HepG2 (cell line): ENCODE results near the gene ERCC6. TPM values are rescaled to one million over a fixed set of nuclear protein-coding genes. Genes with fewer than 3 reads are reported as not detected.

Source experiments
- ATAC-seq: fragments of 200-7000 bp; cut with Tn5 transposase; 3 replicates; pipeline ENCODE4 v1.9.1; 2020; ENCODE audit warnings: mild to moderate bottlenecking, moderate library complexity
- BruUV-seq: library from RNA; stranded (reverse); fragments of 400-500 nt; replicated peaks from 2 replicates; lab custom pipeline; 2021; lab: Mats Ljungman, UMichigan
- CTCF ChIA-PET: fragments of 300-600 bp; formaldehyde crosslinking; extraction: SDS; loops from one replicate; lab custom pipeline; 2021; ENCODE audit warnings: low total read pairs, inconsistent platforms, low intra/inter-chr PET ratio; lab: Yijun Ruan, JAX
- POLR2A ChIA-PET: fragments of 350-600 bp; sonication (Branson Sonifier 250); formaldehyde crosslinking; loops from one replicate; lab custom pipeline; 2020; ENCODE audit warnings: antibody characterized with exemption, inconsistent platforms; lab: Yijun Ruan, JAX
- DNase-seq: peaks from one replicate; pipeline ENCODE4 v3.0.0-alpha.2; 2015; ENCODE audit warnings: low spot score
- FAIRE-seq: peaks from 3 replicates; lab custom pipeline; 2011; peaks lifted over from hg19 to GRCh38; lab: Jason Lieb, UNC
- H2AFZ ChIP-seq: one replicate; pipeline ENCODE4 v1.6.1; 2011; ENCODE audit warnings: low read length, inconsistent platforms
- H3K27ac ChIP-seq: fragments of 300-600 bp; 3 replicates; pipeline ENCODE4 v1.8.0; 2011; ENCODE audit warnings: mixed run types, mild to moderate bottlenecking, mixed read lengths, low read length, inconsistent platforms; ENCODE audit not compliant: insufficient read depth; ENCODE audit errors: extremely low read length
- H3K27me3 ChIP-seq, 2 experiments: fragments of 200-600 bp in 1 of 2; 2 replicates in 1 of 2; 3 replicates in 1 of 2; pipeline versions ENCODE4 v1.6.0 to v1.8.0; 2011; ENCODE audit warnings: low read length in 2 of 2, mild to moderate bottlenecking in 2 of 2, moderate library complexity in 2 of 2, inconsistent platforms in 1 of 2; ENCODE audit not compliant: insufficient read depth in 2 of 2, control insufficient read depth in 1 of 2
- H3K36me3 ChIP-seq, 2 experiments: fragments of 200-600 bp in 1 of 2; replicated peaks in 1 of 2; 2 replicates in 1 of 2; 3 replicates in 1 of 2; pipeline versions ENCODE4 v1.5.1 to v1.8.0; 2011; ENCODE audit warnings: low read length in 2 of 2, inconsistent platforms in 1 of 2; ENCODE audit not compliant: insufficient read depth in 2 of 2, control insufficient read depth in 1 of 2
- H3K4me1 ChIP-seq: 2 replicates; pipeline ENCODE4 v1.5.1; 2012; ENCODE audit warnings: low read length, inconsistent platforms; ENCODE audit not compliant: insufficient read depth
- H3K4me2 ChIP-seq: 2 replicates; pipeline ENCODE4 v1.6.0; 2011; ENCODE audit warnings: low read depth, low read length, inconsistent platforms
- H3K4me3 ChIP-seq, 3 experiments: fragments of 200-600 bp in 1 of 3; sonication (generic), shearing (Covaris generic) in 1 of 3; replicated peaks in 1 of 3; 2 replicates each; pipeline ENCODE4 v1.5.1; 2011 to 2016; ENCODE audit warnings: low read length in 3 of 3, inconsistent platforms in 2 of 3, low read depth in 2 of 3, mild to moderate bottlenecking in 2 of 3, control low read depth in 1 of 3, mixed read lengths in 1 of 3; ENCODE audit not compliant: insufficient read depth in 1 of 3
- H3K79me2 ChIP-seq: one replicate; pipeline ENCODE4 v1.6.1; 2011; ENCODE audit warnings: low read length, inconsistent platforms; ENCODE audit not compliant: insufficient read depth
- H3K9ac ChIP-seq: 2 replicates; pipeline ENCODE4 v1.6.0; 2011; ENCODE audit warnings: mild to moderate bottlenecking, low read depth, low read length, inconsistent platforms; ENCODE audit not compliant: insufficient read depth
- H3K9me3 ChIP-seq: 2 replicates; pipeline ENCODE4 v1.5.1; 2012; ENCODE audit warnings: mild to moderate bottlenecking, low read length
- H4K20me1 ChIP-seq: 2 replicates; pipeline ENCODE4 v1.6.0; 2011; ENCODE audit warnings: inconsistent platforms, mild to moderate bottlenecking, low read length, moderate library complexity; ENCODE audit not compliant: insufficient read depth
- ARHGAP35 ChIP-seq: sonication (generic); formaldehyde crosslinking; IDR thresholded peaks from 2 replicates; pipeline ENCODE4 v1.9.0; 2022; ENCODE audit warnings: mild to moderate bottlenecking, inconsistent platforms, moderate library complexity, missing genetic modification reagents, borderline replicate concordance
- DDIT3 ChIP-seq: sonication (generic); formaldehyde crosslinking; IDR thresholded peaks from 2 replicates; pipeline ENCODE4 v1.4.0; 2020; ENCODE audit warnings: mild to moderate bottlenecking, missing genetic modification reagents
- DNMT3B ChIP-seq: conservative IDR thresholded peaks from 2 replicates; pipeline ENCODE4 v1.6.1; 2016; ENCODE audit warnings: missing biosample characterization, control low read depth
- HDAC2 ChIP-seq: sonication (generic); formaldehyde crosslinking; IDR thresholded peaks from 2 replicates; pipeline ENCODE4 v1.4.0; 2020; ENCODE audit warnings: missing genetic modification reagents
- MIER2 ChIP-seq: IDR thresholded peaks from 2 replicates; pipeline ENCODE4 v1.6.1; 2016; ENCODE audit warnings: missing biosample characterization, missing genetic modification reagents
- NFE2L1 ChIP-seq: sonication (generic); formaldehyde crosslinking; IDR thresholded peaks from 2 replicates; pipeline ENCODE4 v1.4.0; 2020; ENCODE audit warnings: missing genetic modification reagents, mild to moderate bottlenecking, borderline replicate concordance
- POGK ChIP-seq: sonication (generic); formaldehyde crosslinking; conservative IDR thresholded peaks from 2 replicates; pipeline ENCODE4 v1.8.0; 2022; ENCODE audit warnings: mild to moderate bottlenecking, moderate library complexity, missing genetic modification reagents
- SNAI1 ChIP-seq: sonication (generic); formaldehyde crosslinking; IDR thresholded peaks from 2 replicates; pipeline ENCODE4 v1.5.0; 2020; ENCODE audit warnings: mild to moderate bottlenecking, missing genetic modification reagents, borderline replicate concordance
- THRA ChIP-seq: sonication (generic); formaldehyde crosslinking; IDR thresholded peaks from 2 replicates; pipeline ENCODE4 v1.4.0; 2020; ENCODE audit warnings: missing genetic modification reagents, borderline replicate concordance
- ZBTB4 ChIP-seq: sonication (generic); formaldehyde crosslinking; IDR thresholded peaks from 2 replicates; pipeline ENCODE4 v1.4.0; 2020; ENCODE audit warnings: missing genetic modification reagents, mild to moderate bottlenecking, borderline replicate concordance
- ZNF354B ChIP-seq: sonication (generic); formaldehyde crosslinking; IDR thresholded peaks from 2 replicates; pipeline ENCODE4 v1.8.0; 2022; ENCODE audit warnings: mild to moderate bottlenecking, missing genetic modification reagents
- ZNF639 ChIP-seq: conservative IDR thresholded peaks from 2 replicates; pipeline ENCODE4 v1.6.1; 2018; ENCODE audit warnings: missing genetic modification reagents
- ZNF652 ChIP-seq: IDR thresholded peaks from 2 replicates; pipeline ENCODE4 v1.6.1; 2016; ENCODE audit warnings: low read depth, borderline replicate concordance
- ZNF891 ChIP-seq: sonication (generic); formaldehyde crosslinking; IDR thresholded peaks from 2 replicates; pipeline ENCODE4 v1.5.0; 2020; ENCODE audit warnings: mild to moderate bottlenecking, missing genetic modification reagents
- WGBS: methylation state at CpG from one replicate; pipeline ENCODE4 v1.1.6; 2017; ENCODE audit warnings: low lambda C conversion rate; 5-methylcytosine and 5-hydroxymethylcytosine counted together
- in situ Hi-C: cut with HindIII; loops from 2 replicates; pipeline ENCODE4 v1.10.0; 2017; ENCODE audit warnings: low pct_unique_long_range_greater_than_20kb; ENCODE audit not compliant: extremely low pct_ligation_motif_present
- intact Hi-C: fragments of 100-400 bp; cut with micrococcal nuclease; formaldehyde crosslinking; loops from one replicate; pipeline ENCODE4 v1.10.0; 2022; ENCODE audit not compliant: unreplicated experiment
- polyA plus RNA-seq, 8 experiments: library from polyadenylated mRNA; depleted of rRNA in 3 of 8; stranded (reverse) in 7 of 8; unstranded in 1 of 8; fragments of >200 nt; fragmentation: Illumina TruSeq in 4 of 8; extraction: Trizol in 4 of 8; gene quantifications; 2 replicates each; pipeline versions ENCODE4 v1.2.1 to v1.2.3, GENCODE V29; 2011 to 2016; ENCODE audit warnings: low read depth in 4 of 8, missing spikeins in 1 of 8, mixed read lengths in 1 of 8; ENCODE audit not compliant: insufficient read depth in 1 of 8
- total RNA-seq, 5 experiments: library from RNA; depleted of rRNA; stranded (reverse); fragments of >200 nt; fragmentation: Illumina TruSeq; extraction: Trizol; gene quantifications; 2 replicates each; pipeline ENCODE4 v1.2.3, GENCODE V29; 2016; ENCODE audit warnings: low read depth in 1 of 5

Gene ERCC6
- total and polyA plus RNA-seq, 2 of the 13 experiments (the other 11 are each of a cell fraction or from before 2014, with no cell fraction given), result 5.1 to 9.8 TPM

- in situ Hi-C loops (no loop called here), intact Hi-C loops (no loop called here)
- 79% methylated on average over 4 of the region's 4 CpGs for WGBS
- POLR2A ChIA-PET, result no interaction called here
- H3K4me1 ChIP-seq, result peaks cover 12% of the 10 kb centered on the region
- FAIRE-seq, result no peak
- CTCF ChIA-PET, result no interaction called here
- no peaks in the 10 kb centered on the region for H3K9me3 ChIP-seq
- ATAC-seq, result no peak
- H3K79me2 ChIP-seq, result no peaks in the 10 kb centered on the region
- no peak overlapping the region for H3K4me2 ChIP-seq
- no TSS peak for BruUV-seq
- TF ChIP-seq MIER2 (CRISPR knock-in tag) (no peak), DNMT3B (CRISPR knock-in tag) (no peak), HDAC2 (CRISPR knock-in tag) (no peak), ZNF652 (no peak), POGK (no peak), DDIT3 (CRISPR knock-in tag) (no peak), SNAI1 (CRISPR knock-in tag) (no peak), ZBTB4 (CRISPR knock-in tag) (no peak), ZNF891 (CRISPR knock-in tag) (no peak), NFE2L1 (CRISPR knock-in tag) (no peak), THRA (no peak), ZNF354B (no peak), ZNF639 (CRISPR knock-in tag) (no peak), ARHGAP35 (CRISPR knock-in tag) (no peak)
- H3K36me3 ChIP-seq, result peaks cover 11 to 46% of the 10 kb centered on the region in 2 experiments
- no peaks in the 10 kb centered on the region for H4K20me1 ChIP-seq
- H3K9ac ChIP-seq, result no peak overlapping the region
- no peak overlapping the region for H2AFZ ChIP-seq
- no peak overlapping the region for H3K27ac ChIP-seq
- DNase-seq, result no peak
- H3K4me3 ChIP-seq, result no peak overlapping the region
- no peaks in the 10 kb centered on the region for H3K27me3 ChIP-seq
Observed at GRCh38 chr10:49521062-49521461, 17.9 kb downstream of the ERCC6 start.
